Stomach (tissue), 9 donors: ENCODE results near the gene ADAMTS12. TPM values are rescaled to one million over a fixed set of nuclear protein-coding genes. Genes with fewer than 3 reads are reported as not detected.
A peak's percentile ranks its signal among the peaks of the same experiment; 100 is the strongest.

Experiments
- DNase-seq, 2 donors: peaks; one replicate each; pipeline versions ENCODE4 v3.0.0 to v3.0.0-alpha.2; 2013 to 2019
- H3K27ac ChIP-seq, 5 donors: fragments of 200-600 bp in 4 of 5; sonication (generic) in 4 of 5; one replicate each; pipeline ENCODE4 v1.5.1; 2013 to 2019; ENCODE audit warnings: mild to moderate bottlenecking in 1 of 5, moderate library complexity in 1 of 5
- H3K27me3 ChIP-seq, 3 donors: fragments of 200-600 bp; sonication (generic); one replicate each; pipeline ENCODE4 v1.5.1; 2017 to 2019; ENCODE audit warnings: mixed run types in 1 of 3
- H3K36me3 ChIP-seq, 4 donors: fragments of 200-600 bp; sonication (generic); 1 replicate in 3 of 4; 2 replicates in 1 of 4; pipeline ENCODE4 v1.5.1; 2016 to 2019
- H3K4me1 ChIP-seq, 4 donors: fragments of 200-600 bp; sonication (generic); one replicate each; pipeline ENCODE4 v1.5.1; 2016 to 2019
- H3K4me3 ChIP-seq, 4 donors: fragments of 200-600 bp; sonication (generic) in 3 of 4; one replicate each; pipeline ENCODE4 v1.5.1; 2016 to 2019; ENCODE audit warnings: mild to moderate bottlenecking in 1 of 4
- H3K9me3 ChIP-seq, 4 donors: fragments of 200-600 bp; sonication (generic); one replicate each; pipeline ENCODE4 v1.5.1; 2016 to 2019
- EP300 ChIP-seq: sonication (generic); formaldehyde crosslinking; IDR thresholded peaks from one replicate; pipeline ENCODE4 v1.6.1; 2017; ENCODE audit warnings: antibody characterized with exemption
- POLR2A ChIP-seq, 4 donors: fragments of 450-650 bp; IDR thresholded peaks; one replicate each; pipeline ENCODE4 v1.6.1; 2016; ENCODE audit warnings: antibody characterized with exemption in 4 of 4, control low read depth in 2 of 4, mild to moderate bottlenecking in 1 of 4, moderate library complexity in 1 of 4
- POLR2AphosphoS5 ChIP-seq, 3 donors: sonication (generic); formaldehyde crosslinking; IDR thresholded peaks; one replicate each; pipeline ENCODE4 v1.6.1; 2016; ENCODE audit warnings: antibody characterized with exemption in 3 of 3
- WGBS, 5 donors: extraction: QIAGEN DNeasy Blood & Tissue Kit in 3 of 5; methylation state at CpG; one replicate each; pipeline versions ENCODE4 v1.1.5 to v1.1.7; 2013 to 2018; 5-methylcytosine and 5-hydroxymethylcytosine counted together
- intact Hi-C: fragments of 100-400 bp; cut with DNase I; formaldehyde crosslinking; loops from one replicate; pipeline ENCODE4 v1.15.1; 2023; ENCODE audit warnings: low total_unique reads
- polyA plus RNA-seq, 3 donors: library from polyadenylated mRNA; stranded (reverse); fragments of 200-250 nt; gene quantifications; one replicate each; pipeline ENCODE4 v1.2.3, GENCODE V29; 2013
- total RNA-seq, 5 donors: library from RNA; depleted of rRNA; stranded (reverse); fragments of >200 nt; gene quantifications; one replicate each; pipeline versions ENCODE4 v1.1.0 to v1.2.3, GENCODE V29; 2014 to 2016
- TF ChIP-seq, protein P1 (sequence below), 7 experiments: fragments of 450-650 bp in 4 of 7; fragments of 200-600 bp in 3 of 7; sonication (generic) in 3 of 7; IDR thresholded peaks; one replicate each; pipeline ENCODE4 v1.5.1; 2016 to 2019; ENCODE audit warnings: antibody characterized with exemption in 7 of 7, control low read depth in 2 of 7, mild to moderate bottlenecking in 1 of 7
- donor health status: healthy with polysubstance abuse.
- donor health status: Bipolar disorder and iron deficiency.
- donor health status: healthy.

Gene ADAMTS12
- total and polyA plus RNA-seq, 8 donors, result 0.14 to 17.1 (median 0.62) TPM; not detected in 1

DNA sequence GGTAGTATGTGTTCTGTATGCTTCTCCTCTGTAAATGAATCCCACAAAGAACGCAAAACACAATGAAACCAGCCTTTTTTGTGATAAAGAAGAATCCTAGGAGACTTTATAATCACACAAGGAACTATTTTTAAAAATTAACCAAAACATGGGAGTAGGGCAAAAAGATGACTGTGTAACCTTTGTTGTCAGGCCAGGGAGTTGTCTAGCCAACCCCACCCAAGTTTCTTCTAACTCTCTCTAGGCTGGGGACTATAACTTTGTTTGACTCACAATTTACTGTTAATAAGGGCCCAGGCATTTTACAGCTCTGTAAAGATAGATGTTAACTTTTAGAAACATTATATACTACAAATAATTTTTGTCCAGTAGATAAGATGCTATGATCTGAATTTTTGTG lies 176.1 kb downstream of the ADAMTS12 start:
- Histone ChIP-seq H3K27ac (no peak overlapping the region), H3K9me3 (peaks cover 0 to 7% (median 0%) of the 10 kb centered on the region in 4 donors), H3K36me3 (no peaks in the 10 kb centered on the region), H3K4me3 (no peak overlapping the region), H3K4me1 (peaks cover 0 to 11% (median 0%) of the 10 kb centered on the region in 4 donors), H3K27me3 (no peaks in the 10 kb centered on the region)
- DNase-seq, result no peak
- TF ChIP-seq, protein P1, sequence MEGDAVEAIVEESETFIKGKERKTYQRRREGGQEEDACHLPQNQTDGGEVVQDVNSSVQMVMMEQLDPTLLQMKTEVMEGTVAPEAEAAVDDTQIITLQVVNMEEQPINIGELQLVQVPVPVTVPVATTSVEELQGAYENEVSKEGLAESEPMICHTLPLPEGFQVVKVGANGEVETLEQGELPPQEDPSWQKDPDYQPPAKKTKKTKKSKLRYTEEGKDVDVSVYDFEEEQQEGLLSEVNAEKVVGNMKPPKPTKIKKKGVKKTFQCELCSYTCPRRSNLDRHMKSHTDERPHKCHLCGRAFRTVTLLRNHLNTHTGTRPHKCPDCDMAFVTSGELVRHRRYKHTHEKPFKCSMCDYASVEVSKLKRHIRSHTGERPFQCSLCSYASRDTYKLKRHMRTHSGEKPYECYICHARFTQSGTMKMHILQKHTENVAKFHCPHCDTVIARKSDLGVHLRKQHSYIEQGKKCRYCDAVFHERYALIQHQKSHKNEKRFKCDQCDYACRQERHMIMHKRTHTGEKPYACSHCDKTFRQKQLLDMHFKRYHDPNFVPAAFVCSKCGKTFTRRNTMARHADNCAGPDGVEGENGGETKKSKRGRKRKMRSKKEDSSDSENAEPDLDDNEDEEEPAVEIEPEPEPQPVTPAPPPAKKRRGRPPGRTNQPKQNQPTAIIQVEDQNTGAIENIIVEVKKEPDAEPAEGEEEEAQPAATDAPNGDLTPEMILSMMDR (IDR thresholded peaks at IDR 0.05), result no peak
- TF ChIP-seq POLR2AphosphoS5 (IDR thresholded peaks at IDR 0.05) (no peak), EP300 (no peak), POLR2A (IDR thresholded peaks at IDR 0.05) (no peak)
- WGBS, 5 donors, result 52 to 72% (median 67%) methylated on average over 1 of the region's 1 CpG
- intact Hi-C loops, result no loop called here

DNA sequence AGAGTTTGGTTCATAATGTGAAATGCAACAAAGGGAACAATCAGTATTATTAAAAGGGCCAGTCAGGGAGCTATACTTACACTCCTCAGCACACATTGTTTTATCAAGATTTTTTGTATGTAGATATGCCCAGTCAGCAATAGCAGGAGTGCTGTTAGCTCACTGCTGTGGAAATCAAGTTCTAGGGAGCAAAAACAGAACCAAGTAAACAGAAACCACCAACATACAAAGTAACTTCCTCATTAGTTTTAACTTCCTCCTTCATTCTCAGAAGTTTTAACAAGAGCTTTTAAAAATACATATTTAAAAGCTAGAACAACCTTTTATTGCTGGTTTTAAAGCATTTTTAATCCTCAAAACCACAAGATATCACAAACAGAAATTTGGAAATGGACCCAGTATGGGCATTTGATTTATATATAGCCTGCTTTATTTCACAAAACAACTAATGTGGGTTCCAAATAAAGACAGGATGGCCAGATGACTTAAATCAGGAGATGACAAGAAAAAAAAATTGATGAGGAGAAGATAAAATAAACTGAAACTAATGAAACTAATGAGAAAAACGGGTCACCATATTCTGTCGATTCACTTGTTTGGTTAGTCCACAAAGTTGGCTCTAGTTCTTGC lies 178.5 kb downstream of the ADAMTS12 start:
- TF ChIP-seq, protein P1 (IDR thresholded peaks at IDR 0.05), result no peak
- TF ChIP-seq POLR2A (IDR thresholded peaks at IDR 0.05), result no peak
- TF ChIP-seq EP300, result no peak
- no peak for TF ChIP-seq POLR2AphosphoS5 (IDR thresholded peaks at IDR 0.05)
- peak in 1 of 2 donors; percentile 46 for DNase-seq
- H3K4me3 ChIP-seq, result no peak overlapping the region
- H3K27me3 ChIP-seq, result no peaks in the 10 kb centered on the region
- peaks cover 0 to 7% (median 0%) of the 10 kb centered on the region in 4 donors for H3K9me3 ChIP-seq
- no peaks in the 10 kb centered on the region for H3K36me3 ChIP-seq
- peaks cover 0 to 11% (median 0%) of the 10 kb centered on the region in 4 donors for H3K4me1 ChIP-seq
- 25 to 51% (median 38%) methylated on average over 2 of the region's 2 CpGs for WGBS, 5 donors
- intact Hi-C loops, result no loop called here
- peak overlapping the region in 2 of 5 donors; percentile 16 to 67 for H3K27ac ChIP-seq

DNA sequence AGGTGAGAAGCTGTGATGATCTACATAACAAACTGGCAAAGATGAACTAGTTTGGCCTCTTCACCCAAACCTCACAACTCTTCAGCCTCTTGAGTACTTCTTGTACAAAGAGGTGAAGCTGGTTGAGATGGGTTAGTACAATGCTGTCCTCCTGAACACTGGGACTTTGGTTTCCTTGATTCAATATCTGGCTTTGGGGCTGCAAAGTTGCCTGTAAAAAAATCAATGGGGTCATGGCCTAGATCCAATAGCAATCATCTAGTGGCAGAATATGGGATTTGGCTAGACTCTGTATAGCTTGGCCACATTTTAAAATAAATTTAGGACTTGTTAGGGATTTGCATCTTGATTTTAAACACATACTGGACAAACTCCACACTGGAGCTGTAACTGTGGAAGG lies 179.1 kb downstream of the ADAMTS12 start:
- Histone ChIP-seq H3K4me3 (no peak overlapping the region), H3K4me1 (peaks cover 0 to 11% (median 0%) of the 10 kb centered on the region in 4 donors), H3K36me3 (no peaks in the 10 kb centered on the region), H3K27me3 (no peaks in the 10 kb centered on the region), H3K9me3 (peaks cover 0 to 7% (median 0%) of the 10 kb centered on the region in 4 donors), H3K27ac (peak overlapping the region in 1 of 5 donors; percentile 67)
- intact Hi-C loops, result no loop called here
- DNase-seq, result no peak
- TF ChIP-seq EP300 (no peak), POLR2AphosphoS5 (IDR thresholded peaks at IDR 0.05) (no peak), POLR2A (IDR thresholded peaks at IDR 0.05) (no peak)
- TF ChIP-seq, protein P1 (IDR thresholded peaks at IDR 0.05), result no peak

DNA sequence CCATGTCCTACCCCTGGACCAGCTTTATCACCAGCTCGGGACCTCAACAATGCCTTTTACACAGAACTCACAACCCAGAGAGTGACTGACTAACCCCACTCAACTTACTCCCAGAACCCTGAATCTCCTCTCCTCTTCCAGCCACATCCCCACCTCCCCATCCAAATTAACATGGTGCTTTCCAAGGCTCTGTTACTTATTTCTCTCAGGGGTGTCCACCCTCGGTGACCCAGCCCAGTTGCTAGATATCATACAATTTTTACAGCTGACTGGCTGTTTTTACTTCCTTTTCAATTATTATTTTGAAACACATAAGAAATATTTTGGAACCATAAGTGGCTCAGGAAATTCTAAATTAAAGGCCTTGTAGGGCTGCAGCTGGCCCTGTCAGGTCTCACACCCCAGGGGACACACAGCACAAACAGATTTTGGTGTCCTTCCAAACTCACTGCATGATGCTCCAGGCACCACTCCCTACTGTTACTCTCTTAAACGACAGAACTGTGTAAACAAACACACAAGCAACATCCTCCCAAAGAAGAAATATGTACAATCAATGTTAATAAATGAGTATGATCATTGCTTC lies 180.6 kb downstream of the ADAMTS12 start:
- Histone ChIP-seq H3K36me3 (no peaks in the 10 kb centered on the region), H3K9me3 (peaks cover 0 to 5% (median 0%) of the 10 kb centered on the region in 4 donors), H3K27ac (no peak overlapping the region), H3K4me1 (peaks cover 0 to 11% (median 0%) of the 10 kb centered on the region in 4 donors), H3K4me3 (no peak overlapping the region), H3K27me3 (no peaks in the 10 kb centered on the region)
- no peak for TF ChIP-seq EP300
- no peak for TF ChIP-seq POLR2A (IDR thresholded peaks at IDR 0.05)
- TF ChIP-seq POLR2AphosphoS5 (IDR thresholded peaks at IDR 0.05), result no peak
- TF ChIP-seq, protein P1 (IDR thresholded peaks at IDR 0.05), result no peak
- intact Hi-C loops, result no loop called here
- 60 to 70% (median 61%) methylated on average over 3 of the region's 3 CpGs for WGBS, 5 donors
- peak in 1 of 2 donors; percentile 63 for DNase-seq
